Hepatocyte (in vitro differentiated cells): ENCODE data around the gene MEGF11. TPM values are rescaled to one million over a fixed set of nuclear protein-coding genes. Genes with fewer than 3 reads are reported as not detected.

Experiments
- DNase-seq: peaks from one replicate; pipeline ENCODE4 v3.0.0-alpha.2; 2016; ENCODE audit warnings: low spot score
- H2AFZ ChIP-seq: fragments of 200-600 bp; sonication (generic); 2 replicates; pipeline ENCODE4 v1.6.0; 2016; ENCODE audit warnings: antibody characterized with exemption, mild to moderate bottlenecking
- H3K27ac ChIP-seq: fragments of 200-600 bp; sonication (generic); 2 replicates; pipeline ENCODE4 v1.5.1; 2016; ENCODE audit warnings: mild to moderate bottlenecking
- H3K27me3 ChIP-seq: fragments of 200-600 bp; sonication (generic); 2 replicates; pipeline ENCODE4 v1.6.1; 2016
- H3K36me3 ChIP-seq: fragments of 200-600 bp; sonication (generic); replicated peaks from 2 replicates; pipeline ENCODE4 v1.5.1; 2016; ENCODE audit warnings: low read depth; ENCODE audit not compliant: insufficient read depth
- H3K4me1 ChIP-seq: fragments of 200-600 bp; sonication (generic); 2 replicates; pipeline ENCODE4 v1.5.1; 2016; ENCODE audit warnings: mild to moderate bottlenecking, moderate library complexity; ENCODE audit not compliant: insufficient read depth
- H3K4me2 ChIP-seq: fragments of 200-600 bp; sonication (generic); 2 replicates; pipeline ENCODE4 v1.6.0; 2016
- H3K4me3 ChIP-seq: fragments of 200-600 bp; sonication (generic); 2 replicates; pipeline ENCODE4 v1.5.1; 2016; ENCODE audit warnings: mild to moderate bottlenecking
- H3K79me2 ChIP-seq: fragments of 200-600 bp; sonication (generic); 2 replicates; pipeline ENCODE4 v1.6.0; 2017; ENCODE audit warnings: mild to moderate bottlenecking
- H3K9me2 ChIP-seq: fragments of 200-600 bp; sonication (generic); replicated peaks from 2 replicates; pipeline ENCODE4 v1.6.0; 2017; ENCODE audit warnings: mild to moderate bottlenecking; ENCODE audit not compliant: insufficient read depth
- H3K9me3 ChIP-seq: fragments of 200-600 bp; sonication (generic); 2 replicates; pipeline ENCODE4 v1.5.1; 2016; ENCODE audit warnings: low read depth, mild to moderate bottlenecking
- H4K20me1 ChIP-seq: fragments of 200-600 bp; sonication (generic); 2 replicates; pipeline ENCODE4 v1.6.0; 2016; ENCODE audit warnings: mild to moderate bottlenecking; ENCODE audit not compliant: insufficient read depth, poor library complexity, severe bottlenecking
- CTCF ChIP-seq: fragments of 200-600 bp; sonication (generic); IDR thresholded peaks from 2 replicates; pipeline ENCODE4 v1.5.1; 2016; ENCODE audit warnings: antibody characterized with exemption, mild to moderate bottlenecking; ENCODE audit not compliant: poor library complexity
- EZH2 ChIP-seq: fragments of 200-600 bp; sonication (generic); IDR thresholded peaks from 2 replicates; pipeline ENCODE4 v1.6.1; 2016; ENCODE audit warnings: antibody characterized with exemption, mild to moderate bottlenecking, borderline replicate concordance
- EZH2phosphoT487 ChIP-seq: fragments of 200-600 bp; sonication (generic); IDR thresholded peaks from one replicate; pipeline ENCODE4 v1.6.1; 2018; ENCODE audit warnings: antibody characterized with exemption, mild to moderate bottlenecking, low read depth, moderate library complexity; ENCODE audit not compliant: unreplicated experiment, severe bottlenecking
- WGBS: methylation state at CpG from one replicate; pipeline ENCODE4 v1.1.6; 2016; ENCODE audit warnings: low lambda C conversion rate; ENCODE audit errors: missing lambda C conversion rate; 5-methylcytosine and 5-hydroxymethylcytosine counted together
- polyA plus RNA-seq: library from polyadenylated mRNA; unstranded; fragments of >200 nt; fragmentation: Nextera tagmentation; extraction: Ambion mirVana; gene quantifications from 2 replicates; pipeline ENCODE4 v1.2.1, GENCODE V29; 2016
- total RNA-seq: library from RNA; depleted of rRNA; stranded (reverse); fragments of >200 nt; gene quantifications from 2 replicates; pipeline ENCODE4 v1.2.3, GENCODE V29; 2014

The MEGF11 gene
- total and polyA plus RNA-seq, 2 experiments from 2014 or later: 0.07 to 0.25 TPM

DNA sequence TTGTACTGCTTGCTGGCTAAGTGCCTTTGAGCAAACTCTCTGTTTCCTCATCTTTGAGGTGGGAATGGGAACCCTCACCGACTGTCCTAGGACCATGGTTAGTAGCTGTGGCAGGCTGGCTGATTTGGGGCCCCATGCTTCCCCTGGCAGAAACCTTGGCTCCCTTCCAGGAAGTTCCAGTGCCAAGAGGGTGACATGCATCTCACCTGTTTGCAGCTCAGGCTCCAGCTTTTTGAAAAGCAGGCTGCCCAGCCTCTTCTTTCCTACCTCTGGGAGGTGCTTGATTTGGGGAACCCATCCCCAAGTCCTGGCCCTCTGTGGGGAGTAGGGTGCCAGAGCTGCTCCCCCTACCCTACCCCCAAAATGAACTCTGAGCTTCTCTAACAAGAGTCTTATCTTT is 333.4 kb downstream of the MEGF11 start:
- no peak overlapping the region for H3K4me2 ChIP-seq
- H3K9me2 ChIP-seq: no peaks in the 10 kb centered on the region
- H3K4me3 ChIP-seq: no peak overlapping the region
- no peaks in the 10 kb centered on the region for H3K79me2 ChIP-seq
- H3K4me1 ChIP-seq: no peaks in the 10 kb centered on the region
- H2AFZ ChIP-seq: no peak overlapping the region
- no peaks in the 10 kb centered on the region for H4K20me1 ChIP-seq
- no peaks in the 10 kb centered on the region for H3K36me3 ChIP-seq
- no peak for DNase-seq
- no peaks in the 10 kb centered on the region for H3K27me3 ChIP-seq
- no peaks in the 10 kb centered on the region for H3K9me3 ChIP-seq
- no peak overlapping the region for H3K27ac ChIP-seq
- WGBS: 94% methylated on average over 1 of the region's 1 CpG
- TF ChIP-seq CTCF: no peak
- no peak for TF ChIP-seq EZH2phosphoT487
- TF ChIP-seq EZH2: no peak

DNA sequence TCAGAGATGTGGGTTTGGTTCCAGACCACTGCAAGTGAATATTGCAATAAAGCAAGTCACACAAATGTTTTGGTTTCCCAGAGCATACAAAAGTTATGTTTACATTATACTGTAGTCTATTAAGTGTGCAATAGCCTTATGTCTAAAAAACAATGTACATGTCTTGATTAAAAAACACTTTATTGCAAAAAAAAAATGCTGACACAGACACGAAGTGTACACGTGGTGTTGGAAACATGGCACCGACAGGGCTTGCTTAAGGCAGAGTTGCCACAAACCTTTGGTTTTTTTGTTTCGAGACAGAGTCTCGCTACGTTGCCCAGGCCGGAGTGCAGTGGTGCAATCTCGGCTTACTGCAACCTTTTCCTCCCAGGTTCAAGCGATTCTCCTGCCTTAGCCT is 334.2 kb downstream of the MEGF11 start:
- no peaks in the 10 kb centered on the region for H3K9me2 ChIP-seq
- H3K4me3 ChIP-seq: no peak overlapping the region
- H3K27me3 ChIP-seq: no peaks in the 10 kb centered on the region
- no peaks in the 10 kb centered on the region for H4K20me1 ChIP-seq
- H3K36me3 ChIP-seq: no peaks in the 10 kb centered on the region
- no peak overlapping the region for H3K4me2 ChIP-seq
- TF ChIP-seq CTCF (no peak), EZH2phosphoT487 (no peak), EZH2 (no peak)
- DNase-seq: no peak
- WGBS: 98% methylated on average over 9 of the region's 9 CpGs
- H3K4me1 ChIP-seq: no peaks in the 10 kb centered on the region
- H3K79me2 ChIP-seq: no peaks in the 10 kb centered on the region
- H3K27ac ChIP-seq: no peak overlapping the region
- no peaks in the 10 kb centered on the region for H3K9me3 ChIP-seq
- H2AFZ ChIP-seq: no peak overlapping the region

GRCh38 chr15:65918945-65919344 is 334.6 kb downstream of the MEGF11 start:
- no peak for TF ChIP-seq EZH2
- TF ChIP-seq EZH2phosphoT487: no peak
- no peak for TF ChIP-seq CTCF
- H3K79me2 ChIP-seq: no peaks in the 10 kb centered on the region
- H3K36me3 ChIP-seq: no peaks in the 10 kb centered on the region
- H3K27me3 ChIP-seq: no peaks in the 10 kb centered on the region
- 97% methylated on average over 5 of the region's 5 CpGs for WGBS
- H3K4me3 ChIP-seq: no peak overlapping the region
- H3K4me2 ChIP-seq: no peak overlapping the region
- DNase-seq: no peak
- no peak overlapping the region for H2AFZ ChIP-seq
- H3K9me3 ChIP-seq: no peaks in the 10 kb centered on the region
- H3K9me2 ChIP-seq: no peaks in the 10 kb centered on the region
- H4K20me1 ChIP-seq: no peaks in the 10 kb centered on the region
- H3K27ac ChIP-seq: no peak overlapping the region
- H3K4me1 ChIP-seq: no peaks in the 10 kb centered on the region
